Measurements from ENCODE around the gene EYA2.
"Not testable (repeated sequence)": the region's sequence is repeated elsewhere in the genome, so short reads cannot be mapped to it uniquely, and the experiment has no call there.

The EYA2 gene, protein sequence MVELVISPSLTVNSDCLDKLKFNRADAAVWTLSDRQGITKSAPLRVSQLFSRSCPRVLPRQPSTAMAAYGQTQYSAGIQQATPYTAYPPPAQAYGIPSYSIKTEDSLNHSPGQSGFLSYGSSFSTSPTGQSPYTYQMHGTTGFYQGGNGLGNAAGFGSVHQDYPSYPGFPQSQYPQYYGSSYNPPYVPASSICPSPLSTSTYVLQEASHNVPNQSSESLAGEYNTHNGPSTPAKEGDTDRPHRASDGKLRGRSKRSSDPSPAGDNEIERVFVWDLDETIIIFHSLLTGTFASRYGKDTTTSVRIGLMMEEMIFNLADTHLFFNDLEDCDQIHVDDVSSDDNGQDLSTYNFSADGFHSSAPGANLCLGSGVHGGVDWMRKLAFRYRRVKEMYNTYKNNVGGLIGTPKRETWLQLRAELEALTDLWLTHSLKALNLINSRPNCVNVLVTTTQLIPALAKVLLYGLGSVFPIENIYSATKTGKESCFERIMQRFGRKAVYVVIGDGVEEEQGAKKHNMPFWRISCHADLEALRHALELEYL

GRCh38 chr20:46894579-46894958 is at the start of gene EYA2:
Gene EYA2 (plus strand): TSS chr20:46894843. CDS start chr20:46990011, 95,168 bp downstream.
- no peak for DNase-seq (ENCODE audit: low read depth in 1 of 2, low spot score in 1 of 2)

- no peak for DNase-seq (ENCODE audit: low read depth in 1 of 2, low spot score in 1 of 2)
Measured at GRCh38 chr20:46844965-46845364, 49.7 kb upstream of the EYA2 start.

DNA sequence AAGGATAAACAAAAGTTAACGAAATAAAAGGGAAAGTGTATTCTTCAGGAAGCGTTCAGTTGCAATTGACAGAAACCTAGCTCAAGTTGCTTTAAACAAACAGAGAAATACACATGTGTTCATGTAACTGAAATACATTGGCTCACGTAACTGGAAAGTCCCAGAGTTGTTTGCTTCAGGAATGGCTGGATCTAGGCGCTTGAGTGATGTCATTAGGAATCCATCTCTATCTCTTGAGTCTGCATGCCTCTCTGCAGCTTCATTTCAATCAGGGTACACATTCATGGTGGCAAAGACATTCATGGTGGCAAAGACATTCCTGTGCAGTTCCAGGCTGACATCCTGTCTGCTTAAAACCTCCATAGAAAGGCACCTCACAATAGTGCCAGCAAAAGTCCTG is 45.4 kb upstream of the EYA2 start:
- no peak for DNase-seq (ENCODE audit: low read depth in 1 of 2, low spot score in 1 of 2)

GRCh38 chr20:46849751-46850150 is 44.9 kb upstream of the EYA2 start:
- no peak for DNase-seq (ENCODE audit: low read depth in 1 of 2, low spot score in 1 of 2)

DNA sequence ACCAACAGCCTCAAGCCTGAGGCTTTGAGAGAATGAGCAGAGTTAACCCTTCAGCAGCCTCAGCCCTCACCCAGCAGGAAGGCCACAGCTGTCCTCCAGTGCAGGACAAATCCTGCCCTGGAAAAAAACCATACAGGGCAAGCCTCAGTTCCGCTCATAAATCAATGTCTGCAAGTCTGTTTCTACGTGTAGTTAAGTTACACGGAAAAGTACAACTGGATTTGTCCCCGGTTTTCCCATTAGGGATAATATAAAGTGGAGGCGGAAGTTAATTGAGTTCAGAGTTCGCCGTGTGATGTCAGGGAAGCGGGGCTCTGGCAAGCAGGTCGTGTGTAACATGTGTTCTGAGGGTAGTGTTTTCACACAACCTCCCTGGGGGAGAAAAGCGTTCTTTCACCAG is 44.2 kb upstream of the EYA2 start:
- DNase-seq (ENCODE audit: low read depth in 1 of 2, low spot score in 1 of 2), result no peak

DNA sequence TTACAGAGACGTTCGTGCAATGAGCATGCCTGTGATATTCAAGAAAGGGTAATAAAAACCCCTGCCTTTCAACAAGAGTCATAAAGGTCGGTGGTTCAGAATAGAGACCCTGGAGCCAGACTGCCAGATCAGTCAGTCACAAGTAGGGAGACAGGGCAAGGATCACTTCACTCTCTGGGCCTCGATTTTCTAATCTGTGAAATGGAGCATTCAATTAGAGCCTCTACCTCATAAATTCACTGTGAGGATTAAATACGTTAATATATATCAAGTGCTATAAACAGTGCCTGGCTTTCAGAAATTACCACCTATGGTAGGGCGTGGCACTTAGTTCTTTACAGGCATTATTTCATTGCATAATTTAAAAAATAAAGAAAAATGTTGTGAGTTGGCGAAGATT is 43.7 kb upstream of the EYA2 start:
- no peak for DNase-seq (ENCODE audit: low read depth in 1 of 2, low spot score in 1 of 2)

GRCh38 chr20:46851746-46852145 is 42.9 kb upstream of the EYA2 start:
- DNase-seq (ENCODE audit: low read depth in 1 of 2, low spot score in 1 of 2), result no peak

DNA sequence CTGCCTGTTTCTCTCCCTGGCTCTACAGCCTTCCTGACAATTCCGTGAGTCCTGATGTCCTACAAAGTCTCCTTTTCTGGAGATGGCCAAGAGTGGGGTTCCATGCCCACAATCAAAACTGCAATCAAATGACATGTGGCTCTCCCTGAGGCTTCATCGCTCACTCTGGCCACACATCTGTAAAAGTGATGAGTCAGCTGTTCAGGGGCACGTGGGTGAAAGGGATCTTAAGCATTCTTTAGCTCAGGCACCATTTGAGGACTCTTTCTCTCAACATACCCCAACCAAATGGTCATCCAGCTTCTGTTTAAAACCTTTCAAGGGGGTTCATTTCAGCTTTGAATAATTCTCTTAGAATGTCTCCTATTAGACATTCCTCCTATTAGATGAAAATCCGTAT is 42.3 kb upstream of the EYA2 start:
- no peak for DNase-seq (ENCODE audit: low read depth in 1 of 2, low spot score in 1 of 2)

DNA sequence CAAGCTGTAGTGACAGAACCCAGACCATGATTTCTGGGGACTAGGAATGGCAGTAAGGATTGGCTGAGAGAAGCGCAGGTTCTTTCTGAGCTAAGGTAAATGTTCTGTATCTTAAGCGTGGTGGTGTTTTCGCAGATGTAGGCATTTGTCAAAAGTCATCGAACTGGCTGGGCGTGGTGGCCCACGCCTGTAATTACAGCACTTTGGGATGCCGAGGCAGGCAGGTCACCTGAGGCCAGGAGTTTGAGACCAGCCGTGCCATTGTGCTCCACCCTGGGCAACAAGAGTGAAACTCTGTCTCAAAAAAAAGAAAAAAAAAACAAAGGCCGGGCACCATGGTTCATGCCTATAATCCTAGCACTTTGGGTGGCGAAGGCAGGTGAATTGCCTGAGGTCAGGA is 40.7 kb upstream of the EYA2 start:
- DNase-seq (ENCODE audit: low read depth in 1 of 2, low spot score in 1 of 2), result no peak

GRCh38 chr20:46857061-46857831 is 37.4 kb upstream of the EYA2 start:
- DNase-seq (ENCODE audit: low read depth in 1 of 2, low spot score in 1 of 2), result no peak

GRCh38 chr20:46865824-46866223 is 28.8 kb upstream of the EYA2 start:
- no peak for DNase-seq (ENCODE audit: low read depth in 1 of 2, low spot score in 1 of 2)

- DNase-seq (ENCODE audit: low read depth in 1 of 2, low spot score in 1 of 2), result no peak
Measured at GRCh38 chr20:46870041-46870440, 24.6 kb upstream of the EYA2 start.

DNA sequence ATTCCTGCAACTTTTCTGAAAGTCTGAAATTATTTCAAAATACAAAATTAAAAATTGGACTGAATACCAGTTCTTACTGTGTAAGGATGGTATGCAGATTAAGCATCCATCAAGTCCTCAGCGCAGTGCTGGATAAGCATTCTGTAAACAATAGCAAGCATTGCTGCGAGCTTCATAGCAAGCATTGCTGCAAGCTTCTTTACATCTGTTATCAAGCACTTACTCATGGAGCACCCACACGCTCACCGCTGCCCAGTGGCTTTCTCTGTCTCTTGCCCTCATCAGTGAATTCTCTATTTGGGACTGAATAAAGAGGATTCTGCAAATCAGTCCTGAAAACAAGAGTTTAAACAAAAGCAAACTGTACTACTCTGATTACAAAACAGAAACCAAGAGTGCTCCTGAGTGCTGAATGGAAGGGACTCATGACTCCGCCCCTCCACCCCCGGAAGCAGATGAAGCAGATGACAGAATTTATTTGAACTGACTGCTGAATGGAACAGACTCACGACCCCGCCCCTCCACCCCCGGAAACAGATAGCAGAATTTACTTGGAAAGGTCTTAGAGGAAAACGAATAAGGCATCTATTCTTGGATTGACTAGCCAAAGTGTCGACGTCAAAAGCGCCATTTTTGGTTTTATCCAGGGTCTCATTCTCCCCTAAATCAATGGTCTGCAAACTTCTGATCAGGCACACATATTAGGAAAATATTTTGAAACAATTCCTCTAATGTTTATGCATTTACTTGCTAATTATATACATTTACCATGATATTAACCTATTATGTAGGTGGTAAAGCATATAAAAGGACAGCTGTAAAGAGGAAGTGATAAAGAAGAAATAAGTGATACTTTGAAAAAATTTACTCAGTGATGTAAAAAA is 22.1 kb upstream of the EYA2 start:
- DNase-seq (ENCODE audit: low read depth in 1 of 2, low spot score in 1 of 2), result no peak

GRCh38 chr20:46875059-46875458 is 19.6 kb upstream of the EYA2 start:
- no peak for DNase-seq (ENCODE audit: low read depth in 1 of 2, low spot score in 1 of 2)

DNA sequence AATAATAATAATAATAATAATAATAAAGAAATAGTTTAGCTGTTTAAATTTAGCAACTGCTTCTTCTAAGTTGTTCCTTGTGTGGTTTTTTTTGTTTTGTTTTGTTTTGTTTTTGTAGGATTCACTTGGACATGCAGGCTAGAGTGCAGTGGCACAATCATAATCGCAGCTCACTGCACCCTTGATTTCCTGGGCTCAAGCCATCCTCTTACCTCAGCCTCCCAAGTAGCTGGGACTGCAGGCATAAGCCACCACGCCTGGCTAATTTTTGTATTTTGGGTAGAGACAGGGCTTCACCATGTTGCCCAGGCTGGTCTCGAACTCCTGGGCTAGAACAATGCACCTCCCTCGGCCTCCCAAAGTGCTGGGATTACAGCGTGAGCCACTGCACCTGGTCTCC is 15.3 kb upstream of the EYA2 start:
- DNase-seq (ENCODE audit: low read depth in 1 of 2, low spot score in 1 of 2), result no peak

DNA sequence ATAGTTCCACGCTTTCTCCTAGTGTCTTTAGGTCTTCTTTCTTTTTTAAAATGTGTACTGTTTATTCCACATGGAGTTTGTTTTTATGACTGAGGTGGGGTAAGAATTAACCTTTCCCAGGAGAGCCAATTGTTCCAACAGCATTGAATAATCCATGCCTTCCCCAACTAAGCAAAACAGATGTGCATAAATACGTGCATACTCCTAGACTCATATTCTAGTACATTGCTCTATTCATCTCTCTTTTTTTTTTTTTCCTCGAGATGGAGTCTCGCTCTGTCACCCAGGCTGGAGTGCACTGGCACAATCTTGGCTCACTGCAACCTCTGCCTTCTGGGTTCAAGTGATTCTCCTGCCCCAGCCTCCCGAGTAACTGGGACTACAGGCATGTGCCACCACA is 14.7 kb upstream of the EYA2 start:
- not testable (repeated sequence) for DNase-seq (ENCODE audit: low read depth in 1 of 2, low spot score in 1 of 2)

GRCh38 chr20:46883892-46884291 is 10.8 kb upstream of the EYA2 start:
- no peak for DNase-seq (ENCODE audit: low read depth in 1 of 2, low spot score in 1 of 2)

DNA sequence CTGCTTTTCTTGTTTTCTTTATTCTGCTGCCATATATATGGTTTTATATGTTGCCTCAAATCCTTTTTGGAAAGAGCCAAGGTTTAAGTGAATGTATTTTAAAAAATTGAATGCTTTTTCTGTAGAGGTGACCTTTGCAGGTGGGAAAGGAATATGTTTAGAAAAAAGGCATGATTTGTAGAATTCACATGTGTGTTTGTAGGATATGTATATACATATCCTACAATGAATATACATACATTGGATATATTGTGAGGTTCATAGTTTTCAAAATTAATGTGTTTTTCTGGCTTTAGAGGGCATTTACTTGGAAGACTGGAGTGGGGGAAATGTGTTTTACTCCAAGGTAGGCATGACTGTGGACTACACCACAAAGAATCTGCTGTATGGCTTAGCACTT is 4.0 kb upstream of the EYA2 start:
- DNase-seq (ENCODE audit: low read depth in 1 of 2, low spot score in 1 of 2), result no peak

DNA sequence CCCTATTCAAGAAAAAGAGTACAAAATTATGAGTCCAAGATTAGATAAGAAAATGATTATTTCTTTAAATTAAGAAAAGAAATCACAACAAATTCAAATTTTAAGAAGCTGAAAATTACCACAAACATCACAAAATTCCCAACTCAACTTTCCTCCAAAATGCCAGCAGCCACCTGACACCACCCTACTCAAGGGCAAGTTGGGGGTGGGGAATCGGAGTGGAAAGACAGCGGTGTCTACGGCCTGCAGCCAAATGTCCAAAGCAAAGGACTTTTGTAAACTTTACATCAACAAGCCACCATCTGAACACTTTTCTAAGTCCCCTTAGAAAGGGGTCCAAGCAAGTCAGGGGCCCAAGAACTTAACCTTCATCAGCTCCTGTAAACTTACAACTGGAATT is 1.6 kb upstream of the EYA2 start:
- no peak for DNase-seq (ENCODE audit: low read depth in 1 of 2, low spot score in 1 of 2)

- DNase-seq (ENCODE audit: low read depth in 1 of 2, low spot score in 1 of 2), result no peak
Measured at GRCh38 chr20:46893877-46894578, 615 bp upstream of the EYA2 start.

All from activated CD4-positive, alpha-beta T cell treated with anti-CD3 and anti-CD28 coated beads, Interleukin-2, amount 50 U/mL, for 24 hours (primary cell).